ENCODE results near the gene TEAD4.

DNA sequence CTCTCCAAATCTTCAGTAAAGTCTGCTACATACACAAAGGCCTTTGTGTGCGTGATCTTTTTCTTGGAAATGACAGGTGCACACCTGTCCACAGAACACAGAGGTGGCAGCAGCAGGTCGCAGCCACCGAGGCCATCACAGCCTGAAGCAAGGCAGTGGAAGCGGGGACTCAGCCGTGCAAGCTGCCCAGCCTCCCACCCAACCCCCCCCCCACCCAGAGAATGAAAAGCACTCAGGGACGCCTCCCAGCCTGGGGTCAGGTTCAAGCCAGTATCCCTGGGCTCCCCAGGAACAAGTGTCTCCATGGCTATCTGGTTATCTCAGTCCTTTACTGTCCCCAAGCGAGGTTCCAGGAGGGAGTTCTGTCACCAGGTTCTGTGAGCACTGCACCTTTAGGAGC lies 86.8 kb downstream of the TEAD4 start:
- TF ChIP-seq EZH2 (IDR thresholded peaks at IDR 0.05; ENCODE audit: borderline replicate concordance, low read depth, low read length, poor library complexity, severe bottlenecking): no peak
- TF ChIP-seq, protein P1, sequence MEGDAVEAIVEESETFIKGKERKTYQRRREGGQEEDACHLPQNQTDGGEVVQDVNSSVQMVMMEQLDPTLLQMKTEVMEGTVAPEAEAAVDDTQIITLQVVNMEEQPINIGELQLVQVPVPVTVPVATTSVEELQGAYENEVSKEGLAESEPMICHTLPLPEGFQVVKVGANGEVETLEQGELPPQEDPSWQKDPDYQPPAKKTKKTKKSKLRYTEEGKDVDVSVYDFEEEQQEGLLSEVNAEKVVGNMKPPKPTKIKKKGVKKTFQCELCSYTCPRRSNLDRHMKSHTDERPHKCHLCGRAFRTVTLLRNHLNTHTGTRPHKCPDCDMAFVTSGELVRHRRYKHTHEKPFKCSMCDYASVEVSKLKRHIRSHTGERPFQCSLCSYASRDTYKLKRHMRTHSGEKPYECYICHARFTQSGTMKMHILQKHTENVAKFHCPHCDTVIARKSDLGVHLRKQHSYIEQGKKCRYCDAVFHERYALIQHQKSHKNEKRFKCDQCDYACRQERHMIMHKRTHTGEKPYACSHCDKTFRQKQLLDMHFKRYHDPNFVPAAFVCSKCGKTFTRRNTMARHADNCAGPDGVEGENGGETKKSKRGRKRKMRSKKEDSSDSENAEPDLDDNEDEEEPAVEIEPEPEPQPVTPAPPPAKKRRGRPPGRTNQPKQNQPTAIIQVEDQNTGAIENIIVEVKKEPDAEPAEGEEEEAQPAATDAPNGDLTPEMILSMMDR (conservative IDR thresholded peaks at IDR 0.05; ENCODE audit: low read depth, low read length): no peak

Measured in A673 (cell line).